NOMO-1 treated with dmso at 0.1 percent for 144 hours (cell line): Measurements from ENCODE around the gene YIF1B.
"Not testable (repeated sequence)": the region's sequence is repeated elsewhere in the genome, so short reads cannot be mapped to it uniquely, and the experiment has no call there.

ENCODE experiments used
- DNase-seq: peaks from one replicate; lab custom pipeline; 2025; ENCODE audit not compliant: unreplicated experiment; lab: John Stamatoyannopoulos, UW

Gene YIF1B, protein sequence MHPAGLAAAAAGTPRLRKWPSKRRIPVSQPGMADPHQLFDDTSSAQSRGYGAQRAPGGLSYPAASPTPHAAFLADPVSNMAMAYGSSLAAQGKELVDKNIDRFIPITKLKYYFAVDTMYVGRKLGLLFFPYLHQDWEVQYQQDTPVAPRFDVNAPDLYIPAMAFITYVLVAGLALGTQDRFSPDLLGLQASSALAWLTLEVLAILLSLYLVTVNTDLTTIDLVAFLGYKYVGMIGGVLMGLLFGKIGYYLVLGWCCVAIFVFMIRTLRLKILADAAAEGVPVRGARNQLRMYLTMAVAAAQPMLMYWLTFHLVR

GRCh38 chr19:38315657-38316476, at the start of gene YIF1B:
Gene YIF1B, minus strand, starts transcription at chr19:38315947. Its CDS starts 30 bp downstream, at chr19:38315917.
- DNase-seq, result peak; percentile 97

GRCh38 chr19:38362946-38363688, 47.4 kb upstream of the YIF1B start:
- DNase-seq, result not testable (repeated sequence)

GRCh38 chr19:38362076-38362945, 46.6 kb upstream of the YIF1B start:
- DNase-seq, result peak; percentile 84

- peak; percentile 75 for DNase-seq
Observed at GRCh38 chr19:38361633-38362075, 45.9 kb upstream of the YIF1B start.

GRCh38 chr19:38360839-38361631, 45.3 kb upstream of the YIF1B start:
- no peak for DNase-seq

DNA sequence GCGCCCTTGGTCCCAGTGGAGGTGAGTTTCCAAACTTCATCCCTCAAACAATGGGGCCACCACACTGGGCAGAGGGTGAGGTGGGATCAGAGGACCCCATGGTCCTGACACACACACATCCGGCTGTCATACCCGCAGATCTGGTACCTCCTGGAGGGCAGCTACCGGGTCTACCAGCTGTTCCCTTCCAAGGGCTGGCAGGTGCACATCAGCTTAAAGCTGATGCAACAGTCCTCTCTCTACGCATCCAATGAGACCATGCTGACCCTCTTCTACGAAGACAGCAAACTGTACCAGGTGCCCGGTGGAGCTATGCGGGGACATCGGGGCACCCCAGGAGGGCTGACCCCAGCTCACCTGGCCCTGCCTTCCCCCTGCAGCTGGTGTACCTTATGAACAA, 44.6 kb upstream of the YIF1B start:
- no peak for DNase-seq

DNA sequence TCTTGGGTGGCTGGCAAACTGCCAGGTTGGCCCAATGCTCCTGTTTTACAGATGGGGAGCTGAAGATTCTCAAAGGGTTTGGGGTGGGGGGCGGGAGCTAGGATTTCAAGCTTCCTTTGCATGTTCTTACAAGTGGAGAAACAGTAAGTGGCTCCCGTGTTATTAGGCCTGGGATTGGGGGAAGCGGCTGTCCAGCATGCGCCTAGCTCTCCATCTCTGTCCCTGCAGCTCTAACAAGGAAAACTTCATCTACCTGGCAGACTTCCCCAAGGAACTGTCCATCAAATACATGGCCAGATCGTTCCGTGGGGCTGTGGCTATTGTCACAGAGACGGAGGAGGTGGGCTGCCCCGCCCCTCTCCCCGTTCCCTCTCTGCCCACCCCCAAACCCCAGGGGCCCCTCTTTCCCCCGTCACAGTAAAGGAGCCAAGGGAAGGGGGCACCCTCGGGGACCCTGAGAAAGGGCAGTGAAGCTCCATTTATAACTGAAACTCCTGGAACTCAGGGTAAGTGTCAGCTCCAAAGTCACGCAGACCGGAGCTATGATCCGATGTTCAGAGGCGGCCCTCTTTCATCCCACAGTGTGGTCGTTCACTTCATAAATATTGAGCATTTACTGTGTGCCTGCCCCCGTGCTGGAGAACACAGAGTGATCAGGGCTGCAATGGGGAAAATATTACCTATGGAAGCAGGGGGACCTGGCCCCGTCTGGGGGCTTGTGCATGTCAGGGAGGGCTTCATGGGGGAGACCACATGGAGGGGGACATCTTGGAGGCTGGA, 43.7 kb upstream of the YIF1B start:
- no peak for DNase-seq

GRCh38 chr19:38358071-38358470, 42.3 kb upstream of the YIF1B start:
- no peak for DNase-seq

GRCh38 chr19:38355728-38356725, 40.3 kb upstream of the YIF1B start:
- DNase-seq, result no peak

DNA sequence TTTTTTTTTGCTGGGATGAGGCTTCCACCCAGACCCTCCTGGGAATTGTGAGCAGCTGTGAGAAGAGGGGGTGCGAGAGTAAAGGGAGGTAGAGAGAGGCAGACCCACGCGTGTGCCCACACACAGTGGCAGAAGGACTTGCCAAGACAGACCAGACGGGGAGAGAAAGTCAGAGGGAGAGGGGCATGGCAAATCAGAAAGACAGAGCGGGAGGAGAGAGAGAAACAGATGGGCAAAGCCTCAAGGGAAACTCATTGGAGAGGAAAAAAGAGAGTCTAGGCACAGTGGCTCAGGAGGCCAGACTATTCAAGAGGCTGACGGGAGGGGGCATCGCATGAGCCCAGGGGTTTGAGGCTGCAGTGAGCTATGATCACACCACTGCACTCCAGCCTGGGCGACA, 36.9 kb upstream of the YIF1B start:
- no peak for DNase-seq

- no peak for DNase-seq
Observed at GRCh38 chr19:38351865-38352395, 36.2 kb upstream of the YIF1B start.

- DNase-seq, result no peak
Observed at GRCh38 chr19:38350883-38351282, 35.1 kb upstream of the YIF1B start.

- DNase-seq, result no peak
Observed at GRCh38 chr19:38346837-38347236, 31.1 kb upstream of the YIF1B start.

- DNase-seq, result no peak
Observed at GRCh38 chr19:38340927-38341326, 25.2 kb upstream of the YIF1B start.

- DNase-seq, result not testable (repeated sequence)
Observed at GRCh38 chr19:38339011-38339410, 23.3 kb upstream of the YIF1B start.

DNA sequence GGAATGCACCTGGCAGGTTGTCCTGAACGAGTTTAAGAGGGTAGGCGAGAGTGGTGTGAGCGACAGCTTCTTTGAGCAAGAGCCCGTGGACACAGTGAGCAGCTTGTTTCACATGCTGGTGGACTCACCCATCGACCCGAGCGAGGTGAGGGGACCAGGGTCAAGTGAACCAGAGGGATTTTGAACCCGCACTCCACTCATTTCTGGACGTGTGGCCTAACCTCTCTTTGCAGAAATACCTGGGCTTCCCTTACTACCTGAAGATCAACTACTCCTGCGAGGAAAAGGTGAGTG, 21.6 kb upstream of the YIF1B start:
- DNase-seq, result no peak

GRCh38 chr19:38336638-38337359, 21.1 kb upstream of the YIF1B start:
- peak; percentile 98 for DNase-seq
